SJSA1 (cell line): ENCODE data around the gene NAA16. TPM values are rescaled to one million over a fixed set of nuclear protein-coding genes. Genes with fewer than 3 reads are reported as not detected.
A peak's percentile ranks its signal among the peaks of the same experiment; 100 is the strongest.
"Not testable (repeated sequence)": the region's sequence is repeated elsewhere in the genome, so short reads cannot be mapped to it uniquely, and the experiment has no call there.

ENCODE experiments used
- DNase-seq, 2 experiments: peaks; one replicate each; pipeline ENCODE4 v3.0.0-alpha.2; 2015 to 2020; ENCODE audit warnings: low spot score in 2 of 2, low read depth in 1 of 2
- H3K27ac ChIP-seq: fragments of 250-450 bp; sonication (Bioruptor Pico); 2 replicates; pipeline ENCODE4 v1.5.1; 2020; ENCODE audit warnings: mild to moderate bottlenecking, moderate library complexity
- H3K27me3 ChIP-seq: fragments of 250-450 bp; sonication (Bioruptor Pico); replicated peaks from 2 replicates; pipeline ENCODE4 v1.5.1; 2020; ENCODE audit warnings: mild to moderate bottlenecking, moderate library complexity
- H3K36me3 ChIP-seq: fragments of 250-450 bp; sonication (Bioruptor Pico); 2 replicates; pipeline ENCODE4 v1.5.1; 2020; ENCODE audit warnings: mild to moderate bottlenecking
- H3K4me1 ChIP-seq: fragments of 250-450 bp; sonication (Bioruptor Pico); replicated peaks from 2 replicates; pipeline ENCODE4 v1.6.1; 2021; ENCODE audit warnings: mild to moderate bottlenecking
- H3K4me3 ChIP-seq: fragments of 250-450 bp; sonication (Bioruptor Pico); 2 replicates; pipeline ENCODE4 v1.5.1; 2020; ENCODE audit warnings: mild to moderate bottlenecking
- H3K9me3 ChIP-seq: fragments of 250-450 bp; sonication (Bioruptor Pico); replicated peaks from 2 replicates; pipeline ENCODE4 v1.5.1; 2020; ENCODE audit warnings: mild to moderate bottlenecking
- total RNA-seq: library from RNA; depleted of rRNA; stranded (reverse); fragments of >200 nt; shearing (Covaris generic); gene quantifications from 2 replicates; pipeline ENCODE4 v1.2.3, GENCODE V29; 2014

NAA16 gene
- total RNA-seq, 1 experiment from 2014 or later: 12.8 TPM

DNA sequence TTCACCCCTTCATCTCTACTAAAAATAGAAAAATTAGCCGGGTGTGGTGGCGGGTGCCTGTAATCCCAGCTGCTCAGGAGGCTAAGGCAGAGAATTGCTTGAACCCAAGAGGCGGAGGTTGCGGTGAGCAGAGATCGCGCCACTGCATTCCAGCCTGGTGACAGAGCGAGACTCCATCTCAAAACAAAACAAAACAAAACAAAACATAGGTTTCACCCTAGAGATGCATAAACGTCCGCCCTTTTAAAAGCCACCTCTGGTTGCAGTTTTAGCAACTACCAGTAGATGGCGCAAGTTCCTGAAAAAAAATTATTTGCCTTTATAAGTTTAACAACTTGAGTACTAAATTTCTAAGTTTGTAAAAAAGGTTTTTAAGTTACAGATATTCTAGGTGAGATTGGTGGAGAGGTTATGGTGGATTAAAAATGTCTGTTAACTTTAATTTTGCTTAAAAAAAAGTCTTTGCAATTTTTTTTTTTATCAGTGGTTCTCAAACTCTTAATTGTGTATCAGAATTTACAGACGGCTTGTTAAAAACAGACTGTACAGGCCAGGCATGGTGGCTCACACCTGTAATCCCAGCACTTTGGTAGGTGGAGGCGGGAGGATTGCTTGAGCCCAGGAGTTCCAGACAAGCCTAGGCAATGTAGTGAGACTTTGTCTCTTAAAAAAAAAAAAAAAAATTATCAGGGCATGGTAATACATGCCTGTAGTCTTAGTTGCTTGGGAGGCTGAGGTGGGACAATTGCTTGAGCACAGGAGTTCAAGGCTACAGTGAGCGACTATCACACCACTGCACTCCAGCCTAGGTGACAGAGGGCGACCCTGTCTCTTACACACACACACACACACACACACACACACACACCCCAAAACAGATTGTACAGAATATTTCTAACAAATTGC is 42.1 kb downstream of the NAA16 start:
- H3K36me3 ChIP-seq: peaks cover 34% of the 10 kb centered on the region
- no peaks in the 10 kb centered on the region for H3K4me1 ChIP-seq
- no peak overlapping the region for H3K4me3 ChIP-seq
- peak; percentile 67 to 69 for DNase-seq
- peak overlapping the region; percentile 51 for H3K27ac ChIP-seq
- H3K27me3 ChIP-seq: no peaks in the 10 kb centered on the region
- H3K9me3 ChIP-seq: no peaks in the 10 kb centered on the region

DNA sequence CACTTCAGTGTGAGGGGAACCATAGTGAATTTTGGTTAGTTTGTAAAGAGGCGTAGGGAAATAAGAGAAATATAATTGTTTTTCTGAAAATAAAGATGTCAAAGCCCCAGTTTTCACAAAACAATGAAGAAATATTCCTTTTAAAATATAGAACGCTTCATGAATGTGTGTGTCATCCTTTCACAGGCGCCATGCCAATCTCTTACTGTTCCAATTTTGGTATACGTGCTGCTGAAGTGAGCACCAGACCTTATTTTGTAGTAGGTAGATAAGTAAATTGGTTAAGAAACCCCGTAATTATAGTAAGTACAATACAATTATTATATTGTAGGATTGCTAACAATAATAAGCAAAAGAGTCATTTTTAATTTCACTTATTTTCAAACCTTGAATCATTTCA is 43.3 kb downstream of the NAA16 start:
- Histone ChIP-seq H3K27ac (no peak overlapping the region), H3K9me3 (no peaks in the 10 kb centered on the region), H3K36me3 (peaks cover 40% of the 10 kb centered on the region), H3K27me3 (no peaks in the 10 kb centered on the region), H3K4me1 (no peaks in the 10 kb centered on the region), H3K4me3 (no peak overlapping the region)
- DNase-seq: no peak

DNA sequence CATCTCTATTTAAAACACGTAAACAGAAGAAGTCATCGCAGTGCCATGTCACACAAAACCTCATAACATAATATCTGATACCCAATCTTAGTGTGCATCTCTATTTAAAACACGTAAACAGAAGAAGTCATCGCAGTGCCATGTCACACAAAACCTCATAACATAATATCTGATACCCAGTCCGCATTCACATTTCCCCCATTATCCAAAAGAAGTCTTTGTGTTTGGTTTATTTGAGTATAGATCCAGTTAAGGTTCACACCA is 45.2 kb downstream of the NAA16 start:
- not testable (repeated sequence) for H3K27me3 ChIP-seq, DNase-seq, H3K27ac ChIP-seq, H3K9me3 ChIP-seq, H3K4me3 ChIP-seq, H3K4me1 ChIP-seq
- peaks cover 52% of the 10 kb centered on the region for H3K36me3 ChIP-seq

DNA sequence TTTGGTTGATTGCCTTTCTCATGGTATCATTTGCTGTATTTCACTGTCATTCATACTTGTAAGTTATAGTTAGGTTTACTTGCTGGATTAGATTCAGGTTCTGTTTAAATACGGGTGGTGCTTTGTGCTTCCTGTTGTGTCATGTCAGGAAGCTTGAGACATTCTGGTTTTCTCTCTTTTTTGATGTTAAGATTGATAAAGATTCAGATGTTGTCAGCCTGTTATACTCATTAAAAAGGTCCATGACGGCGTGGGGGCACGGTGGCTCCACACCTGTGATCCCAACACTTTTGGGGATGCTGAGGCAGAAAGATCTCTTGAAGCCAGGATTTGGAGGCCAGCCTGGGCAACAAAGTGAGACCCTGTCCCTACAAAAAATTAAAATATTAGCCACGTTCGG is 45.7 kb downstream of the NAA16 start:
- no peak overlapping the region for H3K4me3 ChIP-seq
- peaks cover 55% of the 10 kb centered on the region for H3K36me3 ChIP-seq
- no peaks in the 10 kb centered on the region for H3K27me3 ChIP-seq
- H3K27ac ChIP-seq: no peak overlapping the region
- no peak for DNase-seq
- H3K9me3 ChIP-seq: no peaks in the 10 kb centered on the region
- H3K4me1 ChIP-seq: peaks cover 6% of the 10 kb centered on the region

DNA sequence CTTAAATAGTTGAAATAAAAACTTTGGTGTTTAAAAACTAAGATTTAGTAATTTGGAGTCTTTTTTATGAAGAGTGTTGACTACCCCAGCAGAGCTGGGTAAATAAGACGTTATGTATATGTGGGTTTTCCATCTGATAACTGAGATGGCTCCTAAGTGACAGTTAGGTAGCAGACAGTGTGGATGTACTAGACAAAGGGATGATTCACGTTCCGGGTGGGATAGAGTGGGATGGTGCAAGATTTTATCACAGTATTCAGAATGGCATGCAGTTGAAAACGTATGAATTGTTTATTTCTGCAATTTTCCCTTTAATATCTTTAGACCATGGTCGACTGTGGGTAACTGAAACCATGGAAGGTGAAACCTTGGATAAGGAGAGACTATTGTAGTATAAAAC is 50.4 kb downstream of the NAA16 start:
- no peak for DNase-seq
- Histone ChIP-seq H3K27ac (no peak overlapping the region), H3K27me3 (no peaks in the 10 kb centered on the region), H3K4me3 (no peak overlapping the region), H3K4me1 (peaks cover 10% of the 10 kb centered on the region), H3K36me3 (peaks cover 67% of the 10 kb centered on the region), H3K9me3 (no peaks in the 10 kb centered on the region)

DNA sequence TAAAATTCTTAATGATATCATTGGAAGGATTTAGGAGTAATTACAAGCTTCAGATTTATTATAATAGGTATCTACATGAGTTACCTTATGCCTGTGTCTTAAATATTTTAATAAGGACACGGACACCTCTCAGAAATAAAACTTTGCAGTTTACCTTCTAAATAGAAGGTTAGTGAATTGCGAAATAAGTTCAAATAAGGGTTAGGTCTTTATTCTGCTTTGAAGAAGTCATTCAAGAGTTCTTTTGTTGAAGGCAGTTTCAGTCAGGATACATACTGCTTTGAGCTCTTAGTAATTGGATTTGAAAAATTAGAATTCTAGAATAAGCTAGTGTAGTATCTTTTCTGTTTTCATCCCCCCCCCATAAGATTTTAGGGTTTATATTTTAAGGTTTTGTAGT is 53.0 kb downstream of the NAA16 start:
- H3K36me3 ChIP-seq: peaks cover 73% of the 10 kb centered on the region
- no peak overlapping the region for H3K4me3 ChIP-seq
- H3K27me3 ChIP-seq: no peaks in the 10 kb centered on the region
- no peaks in the 10 kb centered on the region for H3K9me3 ChIP-seq
- no peak for DNase-seq
- no peak overlapping the region for H3K27ac ChIP-seq
- peaks cover 10% of the 10 kb centered on the region for H3K4me1 ChIP-seq

DNA sequence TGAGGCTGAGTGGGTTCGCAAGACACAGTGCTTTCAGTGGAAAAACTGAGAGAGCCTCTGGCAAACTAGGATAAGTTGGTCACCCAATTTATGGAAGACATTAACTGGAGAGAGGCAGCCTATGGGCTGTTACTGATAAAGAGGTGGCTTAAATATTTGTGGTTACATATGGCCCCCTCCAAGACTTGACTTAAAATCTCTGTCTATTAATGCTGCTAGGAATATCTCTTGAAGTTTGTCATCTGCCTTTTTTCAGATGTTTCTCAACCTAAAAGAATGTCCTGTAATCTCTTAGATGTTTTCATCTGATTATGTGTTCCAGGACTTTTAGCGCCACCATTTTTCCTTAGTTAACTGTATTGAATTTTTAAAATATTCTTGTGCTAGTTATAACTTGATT is 54.6 kb downstream of the NAA16 start:
- DNase-seq: no peak
- no peak overlapping the region for H3K27ac ChIP-seq

DNA sequence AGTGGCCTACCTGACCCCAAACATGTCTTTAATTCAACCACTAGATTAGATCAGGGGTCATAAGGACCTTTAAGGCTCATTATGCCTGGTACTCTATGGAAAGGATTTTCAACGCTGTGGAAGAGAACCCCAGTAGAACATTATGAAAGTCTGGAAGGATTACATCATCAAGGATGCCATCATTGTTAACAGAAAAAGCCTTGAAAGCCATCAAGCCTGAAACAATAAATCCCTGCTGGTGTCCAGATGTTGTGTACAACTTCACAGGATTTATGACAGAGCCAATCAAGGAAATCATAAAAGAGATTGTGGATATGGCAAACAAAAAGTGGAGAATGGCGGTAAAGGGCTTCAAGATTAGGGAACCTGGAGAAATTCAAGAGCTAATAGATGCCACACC is 59.7 kb downstream of the NAA16 start:
- Histone ChIP-seq H3K4me1 (no peaks in the 10 kb centered on the region), H3K27me3 (no peaks in the 10 kb centered on the region), H3K9me3 (no peaks in the 10 kb centered on the region), H3K36me3 (peaks cover 77% of the 10 kb centered on the region), H3K4me3 (no peak overlapping the region), H3K27ac (no peak overlapping the region)
- no peak for DNase-seq

More for the DNA sequence above, 54.6 kb downstream of the NAA16 start:
- Histone ChIP-seq H3K4me1 (peaks cover 10% of the 10 kb centered on the region), H3K36me3 (peaks cover 73% of the 10 kb centered on the region), H3K4me3 (no peak overlapping the region), H3K9me3 (no peaks in the 10 kb centered on the region), H3K27me3 (no peaks in the 10 kb centered on the region)

DNA sequence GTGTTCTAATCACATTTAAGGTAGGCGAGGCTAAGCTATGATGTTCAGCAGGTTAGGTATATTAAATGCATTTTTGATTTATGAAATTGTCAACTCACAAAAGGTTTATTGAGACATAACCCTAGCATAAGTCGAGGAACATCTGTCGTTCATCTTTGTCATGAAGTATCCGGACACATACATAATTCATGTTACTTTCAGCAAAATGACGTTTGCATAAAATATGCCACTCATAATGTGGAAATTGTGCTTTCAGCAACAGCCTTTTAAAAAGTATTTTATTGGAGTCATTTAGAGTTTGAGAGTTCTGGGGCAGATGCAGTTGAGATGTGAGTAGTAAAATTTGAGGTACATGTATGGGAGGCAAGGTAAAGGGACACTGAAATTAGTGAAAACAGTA is 66.4 kb downstream of the NAA16 start:
- no peaks in the 10 kb centered on the region for H3K27me3 ChIP-seq
- H3K36me3 ChIP-seq: peaks cover 25% of the 10 kb centered on the region
- H3K4me1 ChIP-seq: no peaks in the 10 kb centered on the region
- no peak overlapping the region for H3K27ac ChIP-seq
- no peaks in the 10 kb centered on the region for H3K9me3 ChIP-seq
- H3K4me3 ChIP-seq: no peak overlapping the region
- no peak for DNase-seq

DNA sequence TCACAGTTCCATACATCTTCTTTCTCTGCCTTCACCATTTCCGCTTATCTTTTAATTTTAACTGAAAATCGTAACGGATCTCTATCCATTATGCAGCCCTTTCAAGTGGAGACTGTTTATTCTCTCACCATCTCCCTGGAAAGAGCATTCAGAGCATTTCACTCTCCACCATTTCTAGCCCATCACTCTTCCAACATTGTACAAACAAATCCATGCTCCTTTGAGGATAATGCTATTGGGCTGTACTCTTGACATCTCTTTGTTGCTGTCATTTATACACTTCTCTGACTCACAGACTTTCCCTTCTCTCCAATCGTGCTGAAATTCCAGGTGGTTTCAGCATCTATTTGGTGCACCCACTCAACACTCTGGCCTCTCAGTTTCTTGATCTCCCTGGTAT is 71.4 kb downstream of the NAA16 start:
- no peaks in the 10 kb centered on the region for H3K27me3 ChIP-seq
- H3K9me3 ChIP-seq: no peaks in the 10 kb centered on the region
- DNase-seq: no peak
- H3K4me3 ChIP-seq: no peak overlapping the region
- H3K36me3 ChIP-seq: peaks cover 1% of the 10 kb centered on the region; the same call in 1 of the 2 replicates
- no peaks in the 10 kb centered on the region for H3K4me1 ChIP-seq
- H3K27ac ChIP-seq: no peak overlapping the region

DNA sequence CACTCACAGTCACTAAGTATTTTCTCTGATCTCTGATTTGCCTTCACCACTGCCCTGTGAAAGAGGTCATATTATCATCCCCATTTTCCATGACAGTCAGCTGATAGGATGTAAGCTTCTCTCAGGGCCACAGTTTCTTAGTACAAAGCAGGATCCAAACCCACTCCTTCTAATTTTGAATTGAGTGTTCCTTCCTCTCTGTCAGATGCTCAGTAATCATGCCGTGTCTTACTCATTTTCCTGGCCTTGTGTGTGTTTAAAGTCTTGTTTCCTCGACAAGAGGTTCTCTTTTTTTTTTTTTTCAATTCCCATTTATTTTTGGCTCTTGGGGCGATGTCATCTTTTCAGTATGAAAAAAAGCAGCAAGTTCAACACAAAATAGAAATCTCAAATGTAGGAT is 72.3 kb downstream of the NAA16 start:
- no peaks in the 10 kb centered on the region for H3K36me3 ChIP-seq
- no peaks in the 10 kb centered on the region for H3K9me3 ChIP-seq
- no peak overlapping the region for H3K4me3 ChIP-seq
- no peaks in the 10 kb centered on the region for H3K4me1 ChIP-seq
- DNase-seq: no peak
- no peak overlapping the region for H3K27ac ChIP-seq
- H3K27me3 ChIP-seq: no peaks in the 10 kb centered on the region

DNA sequence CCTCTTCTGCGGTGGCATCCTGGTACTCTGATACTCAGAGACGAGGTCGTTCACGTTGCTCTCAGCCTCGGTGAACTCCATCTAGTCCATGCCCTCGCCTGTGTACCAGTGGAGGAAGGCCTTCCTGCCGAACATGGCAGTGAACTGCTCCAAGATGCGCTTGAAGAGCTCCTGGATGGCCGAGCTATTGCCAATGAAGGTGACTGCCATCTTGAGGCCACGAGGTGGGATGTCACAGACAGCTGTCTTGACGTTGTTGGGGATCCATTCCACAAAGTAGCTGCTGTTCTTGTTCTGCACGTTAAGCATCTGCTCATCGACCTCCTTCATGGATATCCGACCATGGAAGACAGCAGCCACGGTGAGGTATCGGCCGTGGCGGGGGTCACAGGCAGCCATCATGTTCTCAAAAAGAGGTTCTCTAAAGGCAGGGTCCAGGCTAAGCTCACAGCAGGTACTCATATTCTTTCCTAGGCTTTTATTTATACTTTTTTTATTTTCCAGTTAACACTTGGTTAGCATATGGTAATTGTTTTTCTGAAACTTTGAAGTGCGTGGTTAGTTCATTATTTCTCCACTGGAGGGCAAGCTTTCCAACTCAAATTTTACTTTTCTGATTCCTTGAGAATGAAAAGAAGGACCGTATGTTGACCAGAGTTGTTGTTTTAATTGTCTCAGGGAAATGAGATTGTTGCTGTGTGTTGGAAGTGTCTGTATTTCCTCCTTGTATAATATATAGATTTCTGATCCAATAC is 73.9 kb downstream of the NAA16 start:
- no peak for DNase-seq
- no peaks in the 10 kb centered on the region for H3K36me3 ChIP-seq

DNA sequence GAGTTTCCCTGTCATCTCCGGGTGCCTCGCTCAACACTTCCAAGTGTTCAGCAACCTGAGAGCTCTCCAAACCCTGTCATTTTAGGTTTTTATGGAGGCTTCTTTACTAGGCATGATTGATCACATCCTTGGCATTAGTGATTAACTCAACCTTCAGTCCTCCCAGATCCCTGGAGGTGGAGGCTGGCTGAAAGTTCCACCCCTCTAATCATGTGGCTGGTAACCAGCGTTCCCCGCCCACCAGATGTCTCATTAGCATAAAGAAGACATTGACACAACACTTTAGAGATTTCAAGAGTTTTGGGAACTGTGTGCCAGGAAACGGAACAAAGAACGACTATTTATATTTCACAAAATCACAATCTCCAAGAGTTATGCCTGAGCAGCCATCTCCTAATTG is 75.1 kb downstream of the NAA16 start:
- Histone ChIP-seq H3K9me3 (no peaks in the 10 kb centered on the region), H3K27me3 (no peaks in the 10 kb centered on the region), H3K4me1 (no peaks in the 10 kb centered on the region), H3K36me3 (no peaks in the 10 kb centered on the region), H3K4me3 (no peak overlapping the region), H3K27ac (no peak overlapping the region)
- DNase-seq: no peak

More for the DNA sequence above, 73.9 kb downstream of the NAA16 start:
- H3K27me3 ChIP-seq: no peaks in the 10 kb centered on the region
- H3K4me1 ChIP-seq: no peaks in the 10 kb centered on the region
- no peak overlapping the region for H3K4me3 ChIP-seq
- H3K27ac ChIP-seq: no peak overlapping the region
- no peaks in the 10 kb centered on the region for H3K9me3 ChIP-seq

DNA sequence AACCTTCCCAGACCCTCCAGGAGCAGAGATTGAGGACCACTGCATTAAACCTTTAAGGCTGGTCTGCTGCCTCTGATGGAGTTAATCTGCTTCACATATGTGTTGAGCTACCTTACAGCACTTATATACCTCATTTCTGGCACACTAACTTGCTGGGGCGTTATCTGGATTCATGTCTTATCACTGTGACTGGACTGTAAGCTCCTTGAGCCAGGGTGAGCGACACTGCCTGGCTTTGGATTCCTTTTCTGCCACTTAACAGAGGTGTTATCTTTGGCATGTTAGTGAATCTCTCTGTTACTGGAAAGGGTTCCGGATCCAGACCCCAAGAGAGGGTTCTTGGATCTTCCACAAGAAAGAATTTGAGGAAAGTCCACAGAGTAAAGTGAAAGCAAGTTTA is 76.5 kb downstream of the NAA16 start:
- no peak overlapping the region for H3K4me3 ChIP-seq
- no peaks in the 10 kb centered on the region for H3K36me3 ChIP-seq
- no peak overlapping the region for H3K27ac ChIP-seq
- no peaks in the 10 kb centered on the region for H3K27me3 ChIP-seq
- H3K9me3 ChIP-seq: no peaks in the 10 kb centered on the region
- H3K4me1 ChIP-seq: no peaks in the 10 kb centered on the region
- DNase-seq: no peak
